Loucy (cell line): ENCODE results near the gene ADARB1.

Experiments
- H2AFZ ChIP-seq: fragments of 200-600 bp; sonication (generic); 2 replicates; pipeline ENCODE4 v1.6.0; 2016; ENCODE audit warnings: antibody characterized with exemption, mild to moderate bottlenecking, low read length, moderate library complexity
- H3F3A ChIP-seq: fragments of 200-600 bp; 2 replicates; pipeline ENCODE4 v1.6.0; 2016; ENCODE audit warnings: antibody characterized with exemption, low read depth, mild to moderate bottlenecking
- H3K27me3 ChIP-seq: fragments of 200-600 bp; sonication (generic); 2 replicates; pipeline ENCODE4 v1.6.1; 2014; ENCODE audit warnings: low read length, mild to moderate bottlenecking; ENCODE audit not compliant: insufficient read depth, poor library complexity, severe bottlenecking
- H3K36me3 ChIP-seq: fragments of 200-600 bp; sonication (generic); 2 replicates; pipeline ENCODE4 v1.6.1; 2016; ENCODE audit warnings: low read length; ENCODE audit not compliant: insufficient read depth
- H3K4me1 ChIP-seq: fragments of 200-600 bp; sonication (generic); 2 replicates; pipeline ENCODE4 v1.5.1; 2014; ENCODE audit warnings: low read length, mild to moderate bottlenecking; ENCODE audit not compliant: insufficient read depth, poor library complexity, severe bottlenecking
- H3K4me2 ChIP-seq: fragments of 200-600 bp; sonication (generic); 2 replicates; pipeline ENCODE4 v1.6.0; 2014; ENCODE audit warnings: antibody characterized with exemption, low read length, low read depth, mild to moderate bottlenecking; ENCODE audit not compliant: poor library complexity, severe bottlenecking
- H3K4me3 ChIP-seq: fragments of 200-600 bp; sonication (generic); 2 replicates; pipeline ENCODE4 v1.5.1; 2014; ENCODE audit warnings: low read length, mild to moderate bottlenecking, mixed read lengths; ENCODE audit not compliant: poor library complexity, severe bottlenecking
- H3K79me2 ChIP-seq: fragments of 200-600 bp; sonication (generic); 2 replicates; pipeline ENCODE4 v1.6.1; 2014; ENCODE audit warnings: low read length; ENCODE audit not compliant: insufficient read depth
- H3K9ac ChIP-seq: fragments of 200-600 bp; sonication (generic); 2 replicates; pipeline ENCODE4 v1.6.0; 2014; ENCODE audit warnings: mild to moderate bottlenecking, low read depth, low read length, moderate library complexity; ENCODE audit not compliant: poor library complexity, severe bottlenecking
- H3K9me2 ChIP-seq: fragments of 200-600 bp; sonication (generic); replicated peaks from 2 replicates; pipeline ENCODE4 v1.6.1; 2016; ENCODE audit warnings: low read depth, low read length, mixed read lengths
- H3K9me3 ChIP-seq: fragments of 200-600 bp; sonication (generic); 2 replicates; pipeline ENCODE4 v1.6.1; 2014; ENCODE audit warnings: mild to moderate bottlenecking, antibody characterized with exemption, low read length, low read depth; ENCODE audit not compliant: insufficient read depth
- H4K20me1 ChIP-seq: fragments of 200-600 bp; sonication (generic); 2 replicates; pipeline ENCODE4 v1.6.0; 2014; ENCODE audit warnings: antibody characterized with exemption, low read length, mild to moderate bottlenecking; ENCODE audit not compliant: insufficient read depth, poor library complexity, severe bottlenecking
- CTCF ChIP-seq: fragments of 200-600 bp; sonication (generic); conservative IDR thresholded peaks from 2 replicates; pipeline ENCODE4 v1.5.1; 2014; ENCODE audit warnings: mild to moderate bottlenecking, antibody characterized with exemption, low read length
- EZH2phosphoT487 ChIP-seq: fragments of 200-600 bp; IDR thresholded peaks from 2 replicates; pipeline ENCODE4 v1.6.1; 2018; ENCODE audit warnings: antibody characterized with exemption, mild to moderate bottlenecking, moderate library complexity, borderline replicate concordance

The ADARB1 gene

GRCh38 chr21:45059121-45059520 lies 15.3 kb upstream of the ADARB1 start:
- Histone ChIP-seq H3K9me3 (no peaks in the 10 kb centered on the region), H3K36me3 (no peaks in the 10 kb centered on the region), H3K27me3 (no peaks in the 10 kb centered on the region), H3K79me2 (no peaks in the 10 kb centered on the region), H3K4me3 (no peak overlapping the region), H3K9me2 (no peaks in the 10 kb centered on the region), H3K4me2 (no peak overlapping the region), H4K20me1 (no peaks in the 10 kb centered on the region), H3K4me1 (peaks cover under 1% of the 10 kb centered on the region), H3F3A (no peaks in the 10 kb centered on the region), H3K9ac (no peak overlapping the region), H2AFZ (no peak overlapping the region)
- TF ChIP-seq EZH2phosphoT487 (no peak), CTCF (no peak)

GRCh38 chr21:45060089-45060488 lies 14.3 kb upstream of the ADARB1 start:
- H3K4me1 ChIP-seq, result peaks cover 3% of the 10 kb centered on the region

GRCh38 chr21:45060675-45061311 lies 13.6 kb upstream of the ADARB1 start:
- H3K27me3 ChIP-seq, result no peaks in the 10 kb centered on the region
- no peaks in the 10 kb centered on the region for H3K79me2 ChIP-seq
- H3K4me1 ChIP-seq, result peaks cover 3% of the 10 kb centered on the region
- H3F3A ChIP-seq, result no peaks in the 10 kb centered on the region
- no peaks in the 10 kb centered on the region for H3K9me3 ChIP-seq
- no peak overlapping the region for H3K4me2 ChIP-seq
- no peak overlapping the region for H3K9ac ChIP-seq
- no peaks in the 10 kb centered on the region for H3K36me3 ChIP-seq
- H4K20me1 ChIP-seq, result no peaks in the 10 kb centered on the region
- no peak overlapping the region for H3K4me3 ChIP-seq
- no peaks in the 10 kb centered on the region for H3K9me2 ChIP-seq
- no peak overlapping the region for H2AFZ ChIP-seq
- TF ChIP-seq CTCF (no peak), EZH2phosphoT487 (no peak)

More at GRCh38 chr21:45060089-45060488, 14.3 kb upstream of the ADARB1 start:
- H3K9me2 ChIP-seq, result no peaks in the 10 kb centered on the region
- H3K9ac ChIP-seq, result no peak overlapping the region
- no peaks in the 10 kb centered on the region for H3F3A ChIP-seq
- H3K79me2 ChIP-seq, result no peaks in the 10 kb centered on the region
- H3K36me3 ChIP-seq, result no peaks in the 10 kb centered on the region
- no peaks in the 10 kb centered on the region for H4K20me1 ChIP-seq
- no peak overlapping the region for H3K4me3 ChIP-seq
- H3K27me3 ChIP-seq, result no peaks in the 10 kb centered on the region
- no peak for TF ChIP-seq EZH2phosphoT487
- no peak for TF ChIP-seq CTCF
- no peak overlapping the region for H3K4me2 ChIP-seq
- H2AFZ ChIP-seq, result no peak overlapping the region
- H3K9me3 ChIP-seq, result no peaks in the 10 kb centered on the region
